IPS-NIHi11 (cell line): ENCODE data around the gene VRK1.

Experiments used
- DNase-seq: peaks from one replicate; pipeline ENCODE4 v3.0.0; 2012; ENCODE audit warnings: mixed read lengths, low spot score

Gene VRK1

DNA sequence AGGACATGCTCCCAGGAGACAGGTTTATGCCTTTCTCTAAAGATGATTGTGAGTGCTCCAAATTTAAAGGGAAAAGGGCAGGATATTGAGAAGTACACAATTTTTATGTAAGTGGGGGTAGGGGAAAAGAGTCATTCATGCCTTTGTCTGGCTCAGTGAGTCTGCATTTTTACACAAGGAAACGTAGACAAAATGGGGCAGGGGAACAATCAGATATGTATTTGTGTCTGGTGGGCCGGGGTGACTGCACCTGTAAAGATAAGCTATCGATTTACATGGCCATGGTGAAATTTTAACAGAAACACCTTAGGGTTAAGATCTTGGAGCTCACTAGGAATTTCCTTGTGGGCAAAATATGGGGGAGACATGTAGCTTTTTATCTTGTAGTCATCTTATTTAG is 123.6 kb downstream of the VRK1 start:
- DNase-seq: no peak

- DNase-seq: no peak
These were observed 125.8 kb downstream of the VRK1 start for GRCh38 chr14:96922986-96923385.

DNA sequence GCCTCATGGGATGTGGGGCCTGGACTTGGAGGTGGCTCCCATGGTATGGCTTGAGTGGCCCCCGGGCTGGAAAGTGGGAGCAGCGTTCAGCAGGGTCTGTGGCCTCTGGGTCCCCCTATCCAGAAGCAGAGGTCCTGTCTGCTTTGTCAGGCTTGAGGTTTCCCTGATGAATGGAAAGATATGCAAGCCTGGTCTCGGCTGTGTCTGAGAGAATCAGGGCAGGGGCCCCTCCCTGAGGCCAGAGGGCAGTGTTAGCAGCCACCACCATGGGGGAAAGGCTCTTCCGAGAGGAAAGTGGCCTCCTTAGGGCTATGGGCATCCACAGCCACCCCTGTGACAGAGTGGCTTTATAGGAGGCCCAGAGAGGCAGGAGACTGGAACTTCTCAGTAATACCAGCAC is 128.2 kb downstream of the VRK1 start:
- DNase-seq: peak; percentile 41

- no peak for DNase-seq
These were observed 128.8 kb downstream of the VRK1 start for GRCh38 chr14:96926001-96926400.

- DNase-seq: no peak
These were observed 131.7 kb downstream of the VRK1 start for GRCh38 chr14:96928779-96929380.

DNA sequence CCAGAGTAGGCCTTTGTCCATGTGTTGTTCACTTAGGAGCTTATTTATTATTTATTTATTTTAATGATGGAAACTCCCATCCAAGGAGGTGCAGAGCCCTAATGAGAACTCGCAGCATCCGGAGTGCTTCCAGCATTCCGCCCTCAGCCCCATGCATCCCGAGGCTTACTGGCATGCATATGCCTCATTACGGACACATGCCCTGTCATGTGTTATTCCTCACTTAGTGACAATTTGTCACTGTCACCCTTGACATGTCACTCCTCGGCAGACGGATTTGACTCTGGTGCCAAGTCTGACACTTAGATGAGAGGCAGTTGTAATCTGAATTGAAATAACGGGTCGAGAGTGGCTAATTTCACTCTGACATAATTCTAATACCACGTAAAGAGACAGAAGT is 132.8 kb downstream of the VRK1 start:
- no peak for DNase-seq

DNA sequence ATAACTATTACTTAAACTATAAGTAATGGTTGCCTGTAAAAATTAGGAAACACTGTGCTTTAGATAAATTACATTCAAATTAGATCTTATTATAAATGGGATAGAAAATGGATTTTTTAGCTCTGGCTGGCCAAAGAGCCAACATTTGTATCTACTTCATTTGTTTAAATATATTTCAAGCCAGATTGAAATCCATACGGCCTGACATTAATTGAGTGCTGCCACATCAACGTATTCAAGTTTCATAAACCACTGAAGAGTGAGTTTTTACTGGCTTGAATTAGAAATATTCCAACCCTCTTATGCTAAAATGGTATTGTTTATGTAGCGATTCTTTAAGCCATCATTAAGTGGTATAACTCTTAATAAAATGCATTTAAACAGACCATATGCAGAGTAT is 133.3 kb downstream of the VRK1 start:
- DNase-seq: no peak
